Brain microvascular endothelial cell (primary cell): ENCODE data around the gene NRP2.

Experiments
- DNase-seq: peaks from one replicate; pipeline ENCODE4 v3.0.0-alpha.2; 2020
- H3K27ac ChIP-seq: fragments of 250-450 bp; sonication (Bioruptor Pico); 2 replicates; pipeline ENCODE4 v1.5.1; 2020; ENCODE audit warnings: mild to moderate bottlenecking, moderate library complexity
- H3K27me3 ChIP-seq: fragments of 250-450 bp; sonication (Bioruptor Pico); replicated peaks from 2 replicates; pipeline ENCODE4 v1.5.1; 2020; ENCODE audit warnings: mild to moderate bottlenecking
- H3K36me3 ChIP-seq: fragments of 250-450 bp; sonication (Bioruptor Pico); replicated peaks from 2 replicates; pipeline ENCODE4 v1.5.1; 2020; ENCODE audit warnings: mild to moderate bottlenecking
- H3K4me3 ChIP-seq: 2 replicates; pipeline ENCODE4 v1.5.1; 2011; ENCODE audit warnings: low read depth, mild to moderate bottlenecking, control low read depth, low read length, moderate library complexity
- in situ Hi-C: cut with HindIII; loops from 2 replicates; pipeline ENCODE4 v1.10.0; 2017; ENCODE audit warnings: low sequenced_read_pairs, low pct_ligation_motif_present
- TF ChIP-seq, protein P1 (sequence below): IDR thresholded peaks from 2 replicates; pipeline ENCODE4 v1.5.1; 2011; ENCODE audit warnings: low read depth, mild to moderate bottlenecking, moderate library complexity, low read length, control low read depth, inconsistent platforms; ENCODE audit errors: missing control alignments

Gene NRP2

DNA sequence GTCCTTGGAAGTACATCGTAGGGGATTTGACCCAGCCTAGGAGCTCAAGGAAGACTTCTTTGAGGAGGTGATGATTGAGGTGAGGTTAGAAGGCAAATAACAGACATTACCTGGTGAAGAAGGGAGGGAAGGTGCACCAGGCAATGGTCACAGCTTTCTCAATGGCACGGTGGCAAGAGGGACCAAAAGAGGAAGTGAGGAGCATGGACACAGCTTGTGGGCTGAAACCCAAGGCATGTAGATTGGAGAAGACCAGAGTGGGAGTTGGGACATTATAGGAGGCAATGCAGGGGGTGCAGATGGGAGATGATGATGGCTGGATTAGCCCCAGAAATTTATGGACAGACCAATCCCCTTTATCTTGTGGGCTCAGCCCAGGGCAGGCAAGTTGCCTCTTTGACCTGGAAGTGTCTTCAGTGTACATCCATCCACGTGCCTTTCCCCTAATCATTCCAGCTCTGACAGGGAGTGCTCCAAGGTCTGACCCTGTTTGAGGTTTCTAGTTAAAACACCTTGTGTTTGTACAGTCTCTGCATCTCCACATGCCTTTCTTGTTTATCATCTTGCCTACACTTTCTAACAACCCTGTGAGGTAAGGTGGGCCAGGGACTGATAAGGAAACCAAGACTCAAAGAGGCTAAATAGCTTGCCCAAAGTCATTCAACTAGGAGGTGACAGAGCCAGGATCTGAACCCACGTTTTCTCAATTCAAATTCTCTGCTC, 59.1 kb downstream of the NRP2 start:
- no peak for DNase-seq
- no peak overlapping the region for H3K27ac ChIP-seq
- no peak overlapping the region for H3K4me3 ChIP-seq
- TF ChIP-seq, protein P1, sequence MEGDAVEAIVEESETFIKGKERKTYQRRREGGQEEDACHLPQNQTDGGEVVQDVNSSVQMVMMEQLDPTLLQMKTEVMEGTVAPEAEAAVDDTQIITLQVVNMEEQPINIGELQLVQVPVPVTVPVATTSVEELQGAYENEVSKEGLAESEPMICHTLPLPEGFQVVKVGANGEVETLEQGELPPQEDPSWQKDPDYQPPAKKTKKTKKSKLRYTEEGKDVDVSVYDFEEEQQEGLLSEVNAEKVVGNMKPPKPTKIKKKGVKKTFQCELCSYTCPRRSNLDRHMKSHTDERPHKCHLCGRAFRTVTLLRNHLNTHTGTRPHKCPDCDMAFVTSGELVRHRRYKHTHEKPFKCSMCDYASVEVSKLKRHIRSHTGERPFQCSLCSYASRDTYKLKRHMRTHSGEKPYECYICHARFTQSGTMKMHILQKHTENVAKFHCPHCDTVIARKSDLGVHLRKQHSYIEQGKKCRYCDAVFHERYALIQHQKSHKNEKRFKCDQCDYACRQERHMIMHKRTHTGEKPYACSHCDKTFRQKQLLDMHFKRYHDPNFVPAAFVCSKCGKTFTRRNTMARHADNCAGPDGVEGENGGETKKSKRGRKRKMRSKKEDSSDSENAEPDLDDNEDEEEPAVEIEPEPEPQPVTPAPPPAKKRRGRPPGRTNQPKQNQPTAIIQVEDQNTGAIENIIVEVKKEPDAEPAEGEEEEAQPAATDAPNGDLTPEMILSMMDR = no peak
- in situ Hi-C loops = no loop called here
- H3K36me3 ChIP-seq = peaks cover 28% of the 10 kb centered on the region
- no peaks in the 10 kb centered on the region for H3K27me3 ChIP-seq

DNA sequence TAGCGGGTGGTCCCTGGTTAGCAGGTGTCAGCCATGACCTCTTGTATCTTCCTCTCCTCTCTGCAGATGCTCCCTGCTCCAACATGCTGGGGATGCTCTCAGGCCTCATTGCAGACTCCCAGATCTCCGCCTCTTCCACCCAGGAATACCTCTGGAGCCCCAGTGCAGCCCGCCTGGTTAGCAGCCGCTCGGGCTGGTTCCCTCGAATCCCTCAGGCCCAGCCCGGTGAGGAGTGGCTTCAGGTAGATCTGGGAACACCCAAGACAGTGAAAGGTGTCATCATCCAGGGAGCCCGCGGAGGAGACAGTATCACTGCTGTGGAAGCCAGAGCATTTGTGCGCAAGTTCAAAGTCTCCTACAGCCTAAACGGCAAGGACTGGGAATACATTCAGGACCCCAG, 60.8 kb downstream of the NRP2 start:
- in situ Hi-C loops = no loop called here
- DNase-seq = no peak
- TF ChIP-seq, protein P1 = no peak
- Histone ChIP-seq H3K36me3 (peaks cover 27% of the 10 kb centered on the region), H3K27ac (no peak overlapping the region), H3K4me3 (no peak overlapping the region), H3K27me3 (no peaks in the 10 kb centered on the region)

DNA sequence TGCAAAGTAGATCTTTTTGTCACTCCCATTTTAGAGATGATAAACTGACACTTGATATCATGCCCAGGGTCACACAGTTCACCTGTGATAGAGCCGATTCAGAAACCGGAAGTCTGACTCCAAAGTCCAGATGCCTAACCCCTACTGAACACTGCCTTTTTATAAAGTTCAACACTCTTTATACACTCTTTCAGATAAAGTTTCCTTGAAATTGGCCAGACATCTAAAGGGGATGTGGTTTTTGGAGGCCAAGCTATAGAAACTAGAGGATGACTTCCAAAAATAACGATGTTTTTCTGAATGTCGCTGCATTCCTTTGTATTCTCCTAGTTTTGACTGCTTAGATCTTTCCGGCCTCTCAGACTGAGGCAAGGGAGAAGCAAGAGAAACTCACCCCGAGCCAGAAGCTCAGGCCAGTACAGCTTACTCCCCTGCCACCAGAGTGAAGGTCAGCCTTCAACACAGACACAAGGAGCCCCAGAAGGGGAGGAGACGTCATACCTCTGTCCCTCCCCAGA, 61.8 kb downstream of the NRP2 start:
- in situ Hi-C loops = no loop called here
- Histone ChIP-seq H3K27ac (no peak overlapping the region), H3K36me3 (peaks cover 24% of the 10 kb centered on the region), H3K27me3 (no peaks in the 10 kb centered on the region), H3K4me3 (no peak overlapping the region)
- TF ChIP-seq, protein P1 = no peak
- no peak for DNase-seq

DNA sequence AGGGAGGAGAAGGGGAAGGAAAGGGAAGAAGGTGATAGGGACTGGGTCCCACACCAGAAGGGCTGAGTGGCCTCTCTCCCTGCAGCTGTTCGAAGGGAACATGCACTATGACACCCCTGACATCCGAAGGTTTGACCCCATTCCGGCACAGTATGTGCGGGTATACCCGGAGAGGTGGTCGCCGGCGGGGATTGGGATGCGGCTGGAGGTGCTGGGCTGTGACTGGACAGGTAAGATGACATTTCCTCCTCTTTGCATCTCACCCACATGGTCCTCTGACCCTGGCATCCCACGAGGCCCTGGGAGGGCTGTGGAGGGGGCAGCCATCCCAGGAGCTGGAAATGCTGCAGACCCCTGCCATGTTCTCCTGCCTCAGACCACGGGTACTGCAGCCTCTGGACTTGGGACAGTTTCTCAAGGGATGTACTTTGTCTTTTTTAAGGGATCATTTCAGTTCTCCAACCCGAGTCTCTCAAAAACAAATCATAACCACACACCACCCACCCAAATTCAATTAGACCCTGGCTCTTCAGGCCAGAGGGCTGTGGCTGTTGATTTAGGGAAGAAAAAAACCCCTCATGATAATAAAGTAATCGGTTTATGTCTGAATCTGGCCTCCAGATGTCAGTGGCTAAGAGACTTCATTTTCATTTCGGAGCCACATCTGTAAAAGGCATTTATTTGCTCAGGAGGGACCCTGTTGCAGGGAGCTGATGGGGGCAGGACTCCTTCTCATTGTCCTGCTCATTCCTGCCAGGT, 63.5 kb downstream of the NRP2 start:
- H3K4me3 ChIP-seq = no peak overlapping the region
- H3K27me3 ChIP-seq = no peaks in the 10 kb centered on the region
- no peak for DNase-seq
- TF ChIP-seq, protein P1 = no peak
- peaks cover 21% of the 10 kb centered on the region for H3K36me3 ChIP-seq
- in situ Hi-C loops = no loop called here
- no peak overlapping the region for H3K27ac ChIP-seq

DNA sequence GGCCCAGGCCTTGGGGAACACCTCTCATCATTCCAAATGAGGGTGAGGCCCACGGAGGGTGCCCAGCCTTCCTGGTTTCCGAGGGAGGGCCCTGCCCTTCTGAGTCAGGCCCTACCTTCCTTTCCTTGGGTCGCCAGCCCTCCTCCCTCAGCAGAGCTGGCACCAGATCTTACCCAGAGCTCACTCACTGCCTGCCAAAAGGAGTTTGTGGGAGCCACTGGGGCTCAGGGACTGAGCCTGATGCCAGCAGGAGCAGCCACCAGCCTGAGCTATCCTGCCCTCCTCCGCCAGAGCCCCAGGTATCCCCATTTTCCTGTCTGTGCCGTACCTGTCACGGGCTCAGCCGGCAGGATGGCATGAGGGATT, 64.1 kb downstream of the NRP2 start:
- in situ Hi-C loops = no loop called here
- no peak for DNase-seq
- Histone ChIP-seq H3K36me3 (peaks cover 16% of the 10 kb centered on the region), H3K27me3 (no peaks in the 10 kb centered on the region), H3K4me3 (no peak overlapping the region), H3K27ac (no peak overlapping the region)
- TF ChIP-seq, protein P1 = no peak
